Caco-2 (cell line): Measurements from ENCODE around the gene GRP. TPM values are rescaled to one million over a fixed set of nuclear protein-coding genes. Genes with fewer than 3 reads are reported as not detected.

ENCODE experiments used
- BruUV-seq: library from RNA; stranded (reverse); fragments of 400-500 nt; replicated peaks from 2 replicates; lab custom pipeline; 2021; lab: Mats Ljungman, UMichigan
- CTCF ChIA-PET: fragments of 300-600 bp; sonication (Branson Sonifier 250); formaldehyde crosslinking; loops from one replicate; lab custom pipeline; 2022; ENCODE audit warnings: antibody characterized with exemption; lab: Charles Lee
- POLR2A ChIA-PET: fragments of 300-600 bp; sonication (Branson Sonifier 250); formaldehyde crosslinking; loops from one replicate; lab custom pipeline; 2022; ENCODE audit warnings: antibody characterized with exemption; lab: Charles Lee
- DNase-seq, 2 experiments: peaks; one replicate each; pipeline versions ENCODE4 v3.0.0 to v3.0.0-alpha.2; 2020 to 2022
- H3K27me3 ChIP-seq: replicated peaks from 2 replicates; pipeline ENCODE4 v1.6.0; 2011; ENCODE audit warnings: low read length; ENCODE audit not compliant: control insufficient read depth, insufficient read depth
- H3K36me3 ChIP-seq: 2 replicates; pipeline ENCODE4 v1.5.1; 2011; ENCODE audit warnings: low read length; ENCODE audit not compliant: control insufficient read depth, insufficient read depth
- H3K4me1 ChIP-seq: fragments of 250-450 bp; sonication (Bioruptor Pico); 2 replicates; pipeline ENCODE4 v1.5.1; 2020; ENCODE audit warnings: mild to moderate bottlenecking
- H3K4me3 ChIP-seq: 2 replicates; pipeline ENCODE4 v1.5.1; 2011; ENCODE audit warnings: low read depth, mild to moderate bottlenecking, control low read depth, low read length
- H3K9me3 ChIP-seq: fragments of 250-450 bp; sonication (Bioruptor Pico); 2 replicates; pipeline ENCODE4 v1.5.1; 2020; ENCODE audit warnings: mild to moderate bottlenecking, moderate library complexity
- H3K27ac Mint-ChIP-seq: one replicate; pipeline ENCODE4 v1.8.0; 2022; ENCODE audit warnings: mixed read lengths; ENCODE audit not compliant: unreplicated experiment
- H3K27me3 Mint-ChIP-seq: one replicate; pipeline ENCODE4 v1.8.0; 2022; ENCODE audit warnings: mixed read lengths; ENCODE audit not compliant: insufficient read depth, unreplicated experiment
- H3K36me3 Mint-ChIP-seq: one replicate; pipeline ENCODE4 v1.8.0; 2022; ENCODE audit warnings: mild to moderate bottlenecking, mixed read lengths; ENCODE audit not compliant: insufficient read depth, unreplicated experiment
- H3K4me1 Mint-ChIP-seq: one replicate; pipeline ENCODE4 v1.8.0; 2022; ENCODE audit warnings: low read depth, mixed read lengths; ENCODE audit not compliant: unreplicated experiment
- H3K4me3 Mint-ChIP-seq: one replicate; pipeline ENCODE4 v1.8.0; 2022; ENCODE audit warnings: mild to moderate bottlenecking, moderate library complexity, mixed read lengths; ENCODE audit not compliant: unreplicated experiment
- H3K9me3 Mint-ChIP-seq: one replicate; pipeline ENCODE4 v1.8.0; 2022; ENCODE audit warnings: mixed read lengths; ENCODE audit not compliant: unreplicated experiment
- intact Hi-C: fragments of 100-400 bp; cut with micrococcal nuclease; formaldehyde crosslinking; loops from one replicate; pipeline ENCODE4 v1.10.0; 2022; ENCODE audit not compliant: unreplicated experiment
- total RNA-seq: library from RNA; stranded (reverse); gene quantifications from 2 replicates; pipeline ENCODE4 v1.2.3, GENCODE V29; 2022
- TF ChIP-seq, protein P1 (sequence below), 2 experiments: fragments of 200-600 bp in 1 of 2; IDR thresholded peaks; 1 replicate in 1 of 2; 2 replicates in 1 of 2; pipeline versions ENCODE4 v1.5.1 to v1.8.0; 2011 to 2022; ENCODE audit warnings: antibody characterized with exemption in 1 of 2, control low read depth in 1 of 2, inconsistent platforms in 1 of 2, low read depth in 1 of 2, low read length in 1 of 2, mild to moderate bottlenecking in 1 of 2, moderate library complexity in 1 of 2; ENCODE audit not compliant: insufficient read depth in 1 of 2, severe bottlenecking in 1 of 2, unreplicated experiment in 1 of 2

Gene GRP
- total RNA-seq, 1 experiment from 2014 or later: not detected

DNA sequence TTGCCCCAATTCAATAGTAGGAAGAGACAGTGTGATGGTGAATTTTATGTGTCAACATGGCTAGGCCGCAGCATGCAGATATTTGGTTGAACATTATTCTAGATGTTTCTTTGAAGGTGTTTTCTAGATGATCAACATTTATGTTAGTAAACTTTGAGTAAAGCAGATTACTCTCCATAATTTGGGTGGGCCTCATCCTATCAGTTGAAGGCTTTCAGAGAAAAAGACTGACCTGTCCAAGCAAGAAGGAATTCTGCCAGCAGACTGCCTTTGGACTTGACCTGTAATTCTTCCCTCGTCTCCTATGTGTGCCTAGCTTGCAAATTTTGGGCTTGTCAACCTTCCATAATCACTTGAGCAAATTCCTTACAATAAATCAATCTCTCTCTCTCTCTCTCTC is 8.3 kb upstream of the GRP start:
- Mint-ChIP-seq H3K4me1 (no peaks in the 10 kb centered on the region), H3K36me3 (no peaks in the 10 kb centered on the region), H3K4me3 (no peak overlapping the region), H3K27me3 (peaks cover 10% of the 10 kb centered on the region), H3K9me3 (no peaks in the 10 kb centered on the region), H3K27ac (no peak overlapping the region)
- ChIA-PET POLR2A (no interaction called here), CTCF (no interaction called here)
- H3K9me3 ChIP-seq: no peaks in the 10 kb centered on the region
- TF ChIP-seq, protein P1, sequence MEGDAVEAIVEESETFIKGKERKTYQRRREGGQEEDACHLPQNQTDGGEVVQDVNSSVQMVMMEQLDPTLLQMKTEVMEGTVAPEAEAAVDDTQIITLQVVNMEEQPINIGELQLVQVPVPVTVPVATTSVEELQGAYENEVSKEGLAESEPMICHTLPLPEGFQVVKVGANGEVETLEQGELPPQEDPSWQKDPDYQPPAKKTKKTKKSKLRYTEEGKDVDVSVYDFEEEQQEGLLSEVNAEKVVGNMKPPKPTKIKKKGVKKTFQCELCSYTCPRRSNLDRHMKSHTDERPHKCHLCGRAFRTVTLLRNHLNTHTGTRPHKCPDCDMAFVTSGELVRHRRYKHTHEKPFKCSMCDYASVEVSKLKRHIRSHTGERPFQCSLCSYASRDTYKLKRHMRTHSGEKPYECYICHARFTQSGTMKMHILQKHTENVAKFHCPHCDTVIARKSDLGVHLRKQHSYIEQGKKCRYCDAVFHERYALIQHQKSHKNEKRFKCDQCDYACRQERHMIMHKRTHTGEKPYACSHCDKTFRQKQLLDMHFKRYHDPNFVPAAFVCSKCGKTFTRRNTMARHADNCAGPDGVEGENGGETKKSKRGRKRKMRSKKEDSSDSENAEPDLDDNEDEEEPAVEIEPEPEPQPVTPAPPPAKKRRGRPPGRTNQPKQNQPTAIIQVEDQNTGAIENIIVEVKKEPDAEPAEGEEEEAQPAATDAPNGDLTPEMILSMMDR (IDR thresholded peaks at IDR 0.05; ENCODE audit: insufficient read depth in 1 of 2, low read depth in 1 of 2, low read length in 1 of 2, severe bottlenecking in 1 of 2, unreplicated experiment in 1 of 2): no peak
- H3K36me3 ChIP-seq: no peaks in the 10 kb centered on the region
- intact Hi-C loops: no loop called here
- no peaks in the 10 kb centered on the region for H3K27me3 ChIP-seq
- no TSS peak for BruUV-seq
- DNase-seq: no peak
- H3K4me1 ChIP-seq: no peaks in the 10 kb centered on the region
- H3K4me3 ChIP-seq: no peak overlapping the region

DNA sequence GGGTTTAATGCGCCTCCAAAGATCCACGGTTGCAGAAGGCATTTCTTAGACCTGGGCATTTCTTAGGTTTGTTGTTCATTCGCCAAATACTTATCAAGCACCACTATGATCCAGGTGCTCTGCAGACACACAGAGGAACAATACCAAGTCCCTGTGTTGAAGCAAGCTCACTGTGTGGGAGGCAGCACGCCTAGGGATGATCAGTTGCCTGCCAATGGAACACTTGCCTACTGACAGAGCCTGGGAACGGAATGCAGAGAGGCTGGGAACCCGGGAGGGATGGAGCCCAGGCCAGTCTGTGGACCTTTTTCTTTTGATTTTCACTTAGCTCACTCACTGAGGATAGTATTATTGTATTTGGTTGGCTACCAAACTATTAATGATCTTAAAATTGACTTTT is 1.9 kb upstream of the GRP start:
- TF ChIP-seq, protein P1 (IDR thresholded peaks at IDR 0.05; ENCODE audit: insufficient read depth in 1 of 2, low read depth in 1 of 2, low read length in 1 of 2, severe bottlenecking in 1 of 2, unreplicated experiment in 1 of 2): no peak
- Histone ChIP-seq H3K36me3 (no peaks in the 10 kb centered on the region), H3K4me1 (no peaks in the 10 kb centered on the region), H3K4me3 (no peak overlapping the region), H3K27me3 (no peaks in the 10 kb centered on the region), H3K9me3 (no peaks in the 10 kb centered on the region)
- Mint-ChIP-seq H3K4me1 (no peaks in the 10 kb centered on the region), H3K36me3 (no peaks in the 10 kb centered on the region), H3K4me3 (no peak overlapping the region), H3K27ac (no peak overlapping the region), H3K27me3 (peaks cover 13% of the 10 kb centered on the region), H3K9me3 (no peaks in the 10 kb centered on the region)
- intact Hi-C loops: no loop called here
- BruUV-seq: no TSS peak
- no peak for DNase-seq
- POLR2A ChIA-PET: no interaction called here
- CTCF ChIA-PET: no interaction called here

DNA sequence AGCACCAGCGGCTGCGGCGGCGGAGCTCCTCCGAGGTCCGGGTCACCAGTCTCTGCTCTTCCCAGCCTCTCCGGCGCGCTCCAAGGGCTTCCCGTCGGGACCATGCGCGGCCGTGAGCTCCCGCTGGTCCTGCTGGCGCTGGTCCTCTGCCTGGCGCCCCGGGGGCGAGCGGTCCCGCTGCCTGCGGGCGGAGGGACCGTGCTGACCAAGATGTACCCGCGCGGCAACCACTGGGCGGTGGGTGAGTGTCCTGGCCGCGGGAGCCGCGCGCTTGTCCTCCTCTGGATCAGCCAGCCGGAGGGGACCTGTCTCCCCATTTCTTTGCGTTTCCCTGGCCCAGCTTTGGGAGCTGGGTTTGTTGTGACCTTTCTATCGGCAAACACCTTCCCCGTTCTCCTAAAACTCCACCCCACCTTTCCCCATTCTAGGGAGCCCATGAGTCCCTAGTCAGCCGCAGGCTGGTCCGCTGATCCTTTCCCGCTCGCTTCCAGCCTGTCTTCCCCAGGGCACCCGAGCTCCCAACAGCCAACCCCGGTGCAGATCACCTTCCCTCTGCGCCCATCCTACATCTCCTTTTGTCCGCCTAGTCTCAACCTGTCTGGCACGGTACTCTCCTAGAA is 316 bp downstream of the GRP start:
- Histone ChIP-seq H3K4me1 (no peaks in the 10 kb centered on the region), H3K4me3 (no peak overlapping the region), H3K9me3 (no peaks in the 10 kb centered on the region), H3K36me3 (no peaks in the 10 kb centered on the region), H3K27me3 (no peaks in the 10 kb centered on the region)
- TF ChIP-seq, protein P1 (IDR thresholded peaks at IDR 0.05; ENCODE audit: insufficient read depth in 1 of 2, low read depth in 1 of 2, low read length in 1 of 2, severe bottlenecking in 1 of 2, unreplicated experiment in 1 of 2): no peak
- Mint-ChIP-seq H3K36me3 (no peaks in the 10 kb centered on the region), H3K4me3 (no peak overlapping the region), H3K27ac (no peak overlapping the region), H3K4me1 (no peaks in the 10 kb centered on the region), H3K9me3 (no peaks in the 10 kb centered on the region), H3K27me3 (peaks cover 13% of the 10 kb centered on the region)
- intact Hi-C loops: no loop called here
- CTCF ChIA-PET: no interaction called here
- DNase-seq: no peak
- BruUV-seq: no TSS peak
- POLR2A ChIA-PET: no interaction called here
